K562 (cell line): ENCODE results near the gene CEND1.

Experiments used
- CBX3 ChIP-seq, 2 experiments: IDR thresholded peaks; 1 replicate in 1 of 2; 2 replicates in 1 of 2; pipeline ENCODE4 v1.6.1; 2012; ENCODE audit warnings: inconsistent platforms in 2 of 2, low read length in 2 of 2, borderline replicate concordance in 1 of 2, control low read depth in 1 of 2
- CTCF ChIP-seq, 3 experiments: IDR thresholded peaks in 2 of 3; conservative IDR thresholded peaks in 1 of 3; 2 replicates each; pipeline ENCODE4 v1.5.1; 2011 to 2012; ENCODE audit warnings: low read length in 3 of 3, mild to moderate bottlenecking in 3 of 3, control low read depth in 2 of 3, improper control_type of control experiment in 1 of 3, inconsistent platforms in 1 of 3, low read depth in 1 of 3, mixed read lengths in 1 of 3, moderate library complexity in 1 of 3; ENCODE audit not compliant: insufficient read depth in 2 of 3
- MAFK ChIP-seq: IDR thresholded peaks from 2 replicates; pipeline ENCODE4 v1.6.1; 2011; ENCODE audit warnings: low read length, improper control_type of control experiment
- RAD21 ChIP-seq, 2 experiments: fragments of 250-450 bp in 1 of 2; fragments of 450-650 bp in 1 of 2; sonication (Bioruptor Pico) in 1 of 2; formaldehyde crosslinking in 1 of 2; IDR thresholded peaks in 1 of 2; conservative IDR thresholded peaks in 1 of 2; 2 replicates each; pipeline versions ENCODE4 v1.4.0 to v1.8.0; 2020 to 2022; ENCODE audit warnings: mild to moderate bottlenecking in 2 of 2, moderate library complexity in 1 of 2
- UBTF ChIP-seq, 2 experiments: IDR thresholded peaks; 2 replicates each; pipeline ENCODE4 v1.6.1; 2012; ENCODE audit warnings: improper control_type of control experiment in 2 of 2, low read depth in 2 of 2, low read length in 2 of 2, borderline replicate concordance in 1 of 2
- ZFP1 ChIP-seq: fragments of 450-650 bp; formaldehyde crosslinking; IDR thresholded peaks from 2 replicates; pipeline ENCODE4 v1.4.0; 2020; ENCODE audit warnings: mild to moderate bottlenecking, mixed read lengths

- TF ChIP-seq UBTF (IDR thresholded peaks at IDR 0.05; ENCODE audit: borderline replicate concordance in 1 of 2, low read depth in 2 of 2, low read length in 2 of 2) (no peak), CBX3 (IDR thresholded peaks at IDR 0.05; ENCODE audit: borderline replicate concordance in 1 of 2, low read length in 2 of 2) (no peak), CTCF (IDR thresholded peaks at IDR 0.05 in 2 of 3, conservative IDR thresholded peaks at IDR 0.05 in 1 of 3; ENCODE audit: insufficient read depth in 2 of 3, low read depth in 1 of 3, low read length in 3 of 3) (no peak), ZFP1 (no peak), MAFK (no peak), RAD21 (CRISPR knock-in tag; conservative IDR thresholded peaks at IDR 0.05 in 1 of 2, IDR thresholded peaks at IDR 0.05 in 1 of 2) (no peak)
These were observed 30.2 kb upstream of the CEND1 start for GRCh38 chr11:819943-820649.
